ENCODE results near the gene ISLR.

ISLR gene

DNA sequence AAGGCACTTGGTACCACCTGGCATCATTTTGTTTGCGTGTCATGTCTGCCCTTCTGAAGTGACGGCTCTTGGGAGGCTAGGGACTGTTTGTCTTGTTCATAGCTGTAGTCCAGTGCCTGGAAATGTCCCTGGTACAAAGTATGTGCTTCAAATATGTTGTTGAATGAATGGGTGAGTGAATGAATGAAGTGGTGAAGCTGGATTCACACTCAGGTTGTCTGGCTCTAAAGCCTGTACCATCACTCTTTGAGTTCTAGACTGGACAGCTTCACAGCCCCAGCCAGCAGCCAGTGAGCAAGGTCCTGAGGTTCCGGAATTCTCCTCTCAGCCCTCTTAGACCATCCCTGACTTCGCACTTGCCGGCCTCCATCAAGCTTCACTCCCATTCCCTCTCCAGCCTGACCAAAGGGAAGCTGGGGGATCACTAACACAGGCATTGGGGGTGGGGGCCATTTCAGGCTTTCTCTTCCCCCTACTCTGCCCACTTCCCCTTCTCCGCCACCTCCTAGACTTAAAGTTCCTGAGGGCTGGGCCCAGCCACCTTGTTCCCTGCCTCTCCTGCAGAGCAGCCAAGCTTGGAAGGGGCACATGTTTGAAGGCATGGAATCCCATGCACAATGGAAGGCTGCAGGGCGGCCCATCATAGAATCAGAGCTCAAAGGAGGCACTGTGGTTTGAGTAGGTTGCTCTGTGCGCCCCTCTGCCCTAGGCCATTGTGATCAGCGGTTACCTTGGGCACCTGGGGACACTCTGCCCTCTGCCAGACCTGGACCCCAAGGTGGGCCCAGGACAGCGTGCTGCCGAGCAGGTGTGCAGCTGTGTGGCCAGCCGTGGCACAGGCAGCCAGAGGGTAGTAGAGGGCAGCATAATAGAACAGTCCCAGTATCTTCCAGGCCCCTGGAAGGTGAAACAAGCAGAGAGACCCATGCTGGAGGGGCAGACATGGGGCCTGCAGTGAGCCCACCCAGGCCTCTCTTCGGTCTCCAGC lies 21.4 kb downstream of the ISLR start:
- DNase-seq (ENCODE audit: low read depth) = no peak

DNA sequence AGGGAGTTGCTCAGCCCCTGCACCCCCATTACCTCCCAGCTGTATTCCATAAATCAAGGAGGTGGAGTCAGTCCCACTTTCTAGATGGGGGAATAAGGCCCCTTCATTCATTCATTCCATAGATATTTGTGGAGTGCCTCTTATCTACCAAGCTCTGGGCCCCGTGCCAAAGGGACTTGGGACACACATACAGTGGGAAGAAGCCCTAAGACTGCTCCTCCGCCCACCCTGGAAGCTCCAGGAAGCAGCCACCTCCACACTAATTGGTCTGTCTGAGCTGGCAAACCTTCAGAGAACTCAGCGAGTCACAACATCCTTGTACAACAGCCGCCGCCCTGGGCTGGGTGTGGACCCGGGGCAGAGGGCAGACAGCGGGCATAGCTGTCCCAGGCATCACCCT lies 22.7 kb downstream of the ISLR start:
- no peak for DNase-seq (ENCODE audit: low read depth)

DNA sequence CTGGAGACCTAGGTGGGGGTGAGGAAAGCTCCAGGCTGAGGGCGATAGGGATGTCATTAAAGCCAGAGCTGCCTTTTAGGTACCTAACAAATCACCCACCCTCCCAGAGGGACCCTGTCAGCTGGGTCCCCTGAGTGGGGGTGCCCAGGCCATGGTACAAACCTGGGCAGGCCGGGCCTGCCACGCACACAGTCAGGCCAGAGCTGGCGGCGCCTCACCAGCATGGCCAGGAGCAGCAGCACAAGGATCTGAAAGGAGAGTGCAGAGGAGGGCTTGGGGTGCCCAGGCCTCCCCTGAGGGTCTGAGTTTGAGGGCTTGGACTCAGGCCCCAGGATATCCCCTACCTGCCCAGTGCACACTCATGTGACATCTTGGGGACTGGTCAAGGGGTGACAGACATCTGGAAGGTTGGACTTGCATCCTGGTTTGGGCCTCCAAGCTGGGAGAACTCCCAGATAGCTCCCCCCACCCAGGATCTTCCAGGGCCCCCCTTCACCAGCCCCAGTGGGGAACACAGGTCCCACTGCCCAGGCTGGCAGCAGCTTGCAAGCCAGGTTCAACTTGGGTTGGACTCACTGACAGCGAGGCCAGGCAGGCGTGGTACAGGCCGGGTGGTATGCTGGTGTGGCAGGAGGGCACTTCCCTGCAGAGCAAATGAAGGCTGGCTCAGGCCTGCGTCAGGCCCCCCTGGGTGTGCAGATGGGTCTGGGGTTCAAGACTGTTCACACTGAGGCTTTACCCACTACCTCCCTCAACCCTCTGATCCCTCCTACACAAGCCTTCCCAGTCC lies 23.9 kb downstream of the ISLR start:
- no peak for DNase-seq (ENCODE audit: low read depth)

DNA sequence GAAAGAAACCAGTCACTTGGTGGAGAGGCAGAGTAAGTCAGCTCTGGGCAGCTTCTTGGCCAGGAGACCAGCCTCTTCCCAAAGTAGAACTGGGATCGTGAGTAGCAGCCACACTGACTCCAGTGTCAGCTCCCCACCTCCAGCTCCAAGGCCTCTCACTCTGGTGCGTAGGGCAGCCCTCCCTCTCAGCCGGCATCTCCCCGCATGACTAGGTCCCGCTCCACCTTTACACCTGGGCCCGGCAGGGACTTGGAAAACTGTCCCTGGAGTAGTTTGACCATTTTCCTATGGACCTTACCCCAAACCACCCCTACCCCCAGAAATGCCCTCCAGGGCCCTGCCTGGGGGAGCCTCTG lies 25.8 kb downstream of the ISLR start:
- no peak for DNase-seq (ENCODE audit: low read depth)

DNA sequence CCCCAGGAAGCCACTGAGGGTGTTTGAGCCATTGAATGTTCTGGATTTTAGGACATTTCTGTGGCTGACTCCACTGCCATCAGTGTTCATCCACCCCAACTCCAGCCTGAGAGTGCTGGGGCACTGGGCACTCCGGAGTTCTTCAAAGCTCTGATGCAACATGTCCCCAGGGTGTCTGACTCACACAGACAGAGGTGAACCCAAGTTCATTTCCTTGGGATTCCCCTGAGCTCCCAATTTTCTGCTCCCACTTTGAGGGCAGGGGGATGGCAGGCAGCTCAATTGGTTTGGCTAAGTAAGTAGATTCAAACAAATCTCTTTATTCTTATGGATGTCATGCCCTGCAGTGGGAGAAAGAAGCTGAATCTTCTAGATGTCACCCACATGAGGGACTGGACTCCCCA lies 26.9 kb downstream of the ISLR start:
- DNase-seq (ENCODE audit: low read depth) = no peak

DNA sequence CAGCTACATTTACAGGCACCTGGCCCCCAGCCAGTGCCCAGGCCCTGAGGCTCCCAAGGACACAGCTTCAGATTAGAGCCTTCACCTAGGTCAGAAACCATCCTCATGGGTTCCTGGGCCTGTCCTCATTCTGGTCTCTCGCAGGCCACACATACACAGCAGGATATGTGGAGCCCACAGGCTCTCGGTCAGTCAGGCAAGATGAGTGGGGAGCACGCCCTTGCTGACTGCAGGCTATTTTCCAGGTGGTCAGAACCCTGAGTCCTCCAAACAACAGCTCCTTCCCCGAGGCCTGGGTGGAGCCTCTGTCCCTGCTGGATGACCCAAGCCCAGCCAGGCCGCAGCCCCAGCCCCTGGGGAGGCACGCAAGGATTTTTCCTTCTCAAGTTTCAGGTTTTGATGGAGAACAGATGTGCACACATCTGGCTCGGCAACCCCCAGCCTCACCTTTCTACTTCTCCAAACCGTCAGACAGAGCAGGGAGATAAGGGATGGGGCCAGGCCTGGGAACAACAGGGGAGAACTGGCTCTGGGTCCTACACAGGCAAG lies 27.4 kb downstream of the ISLR start:
- DNase-seq (ENCODE audit: low read depth) = no peak

DNA sequence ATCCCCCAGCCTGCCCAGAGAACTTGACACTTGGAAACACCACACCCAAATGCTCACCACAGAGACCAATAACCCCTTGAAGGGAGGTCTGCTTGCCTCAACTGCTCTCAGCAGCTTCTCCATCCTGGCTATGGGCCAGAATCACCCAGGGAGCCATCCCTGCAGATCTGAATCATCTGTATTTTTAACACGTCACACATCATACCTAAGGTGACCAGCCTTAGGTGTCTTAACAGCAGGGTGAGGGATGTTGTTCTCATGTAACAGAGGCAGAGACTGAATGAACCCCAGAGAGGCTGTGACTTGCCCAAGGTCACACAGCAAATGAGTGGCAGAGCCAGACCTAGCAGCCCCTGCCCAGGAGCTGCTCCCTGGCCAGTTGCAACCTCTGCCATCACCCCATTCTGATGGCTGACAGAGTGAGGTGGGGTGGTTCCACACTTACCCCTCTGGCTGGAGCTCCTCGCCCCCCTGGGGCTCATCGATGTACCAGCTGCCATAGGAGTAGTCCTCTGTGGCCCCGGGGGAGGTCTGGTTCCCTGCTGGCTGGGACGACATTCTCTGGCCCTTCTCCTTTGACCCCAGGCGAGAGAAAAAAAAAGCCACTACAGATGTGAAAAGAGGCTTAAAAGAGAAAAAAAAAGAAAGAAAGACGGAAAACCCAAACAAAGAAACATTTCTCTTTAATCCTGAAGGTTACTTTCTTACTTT lies 28.4 kb downstream of the ISLR start:
- DNase-seq (ENCODE audit: low read depth) = no peak

DNA sequence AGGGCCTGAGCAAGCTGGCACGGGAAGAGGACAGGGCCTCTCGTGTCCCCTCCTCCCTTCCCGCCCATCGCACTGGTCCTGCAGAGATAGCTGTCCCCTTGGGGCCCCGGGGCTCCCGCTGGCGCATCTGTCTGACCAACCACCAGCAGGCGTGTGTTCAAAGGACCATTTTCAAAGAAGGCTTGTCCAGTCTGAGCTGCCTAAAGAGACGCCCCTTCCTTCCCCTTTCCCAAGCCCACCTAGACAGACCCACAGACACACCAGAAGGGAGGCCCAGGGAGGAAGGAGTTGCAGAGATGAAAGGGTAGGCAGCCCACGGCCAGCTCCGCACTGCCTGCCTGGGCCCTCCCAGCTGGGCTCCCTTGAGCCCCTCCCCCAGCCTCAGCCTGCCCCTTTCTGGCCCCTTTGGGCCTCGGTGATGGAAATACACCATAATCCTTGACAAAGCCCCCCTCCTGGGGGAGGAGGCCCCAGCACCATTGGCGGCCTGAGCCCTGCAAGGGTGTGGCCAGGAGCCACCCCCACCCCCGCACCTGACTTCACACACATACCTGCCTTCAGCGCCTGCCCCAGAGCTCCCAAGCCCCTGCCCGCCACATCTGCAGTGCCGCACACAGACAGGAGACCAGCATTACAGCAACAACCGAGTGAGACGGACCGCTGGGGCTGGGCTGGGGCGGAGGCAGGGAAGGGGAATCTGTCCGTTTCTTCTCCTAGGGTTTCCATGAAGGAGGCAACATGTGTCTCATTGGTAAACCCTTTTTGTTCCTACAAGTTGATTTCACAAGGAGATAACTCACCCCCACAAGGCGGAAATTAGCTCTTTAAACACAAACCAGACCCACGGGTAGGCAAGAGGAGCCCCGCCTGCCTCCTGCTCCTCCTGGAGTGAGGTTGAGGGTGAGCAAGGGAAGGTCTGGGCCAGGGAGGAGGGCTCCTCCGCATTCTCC lies 29.2 kb downstream of the ISLR start, which contains the start of gene STRA6:
STRA6 (minus strand) TSS at position 336 of the 950 bp plus-strand sequence. CDS start 520 bp downstream, outside the sequence.
- DNase-seq (ENCODE audit: low read depth) = no peak

DNA sequence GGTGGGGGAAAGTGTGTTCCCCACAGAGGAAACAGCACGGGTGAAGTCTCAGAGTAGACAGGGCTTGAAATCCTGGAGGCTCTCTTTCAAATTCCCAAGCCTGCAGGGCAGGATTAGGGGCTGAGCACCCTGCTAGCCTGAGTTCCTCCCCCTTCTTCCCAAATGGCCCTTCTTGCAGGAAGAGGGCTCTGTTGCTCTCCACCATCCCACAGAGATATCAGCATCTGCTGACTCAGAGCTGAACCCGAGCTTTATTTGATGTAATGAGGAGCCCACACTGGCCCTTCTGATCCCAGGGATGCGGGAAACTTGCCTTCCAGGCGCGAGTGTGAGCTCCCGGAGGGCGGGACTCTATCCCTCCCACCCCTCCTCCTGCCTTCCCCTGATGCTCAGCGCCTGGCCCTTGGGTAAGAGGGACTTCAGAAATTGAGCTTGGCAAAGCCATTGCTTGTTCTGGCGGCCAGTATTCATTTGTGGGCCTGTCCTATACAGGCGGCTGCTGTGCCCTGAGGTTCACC lies 30.5 kb downstream of the ISLR start:
- DNase-seq (ENCODE audit: low read depth) = no peak

DNA sequence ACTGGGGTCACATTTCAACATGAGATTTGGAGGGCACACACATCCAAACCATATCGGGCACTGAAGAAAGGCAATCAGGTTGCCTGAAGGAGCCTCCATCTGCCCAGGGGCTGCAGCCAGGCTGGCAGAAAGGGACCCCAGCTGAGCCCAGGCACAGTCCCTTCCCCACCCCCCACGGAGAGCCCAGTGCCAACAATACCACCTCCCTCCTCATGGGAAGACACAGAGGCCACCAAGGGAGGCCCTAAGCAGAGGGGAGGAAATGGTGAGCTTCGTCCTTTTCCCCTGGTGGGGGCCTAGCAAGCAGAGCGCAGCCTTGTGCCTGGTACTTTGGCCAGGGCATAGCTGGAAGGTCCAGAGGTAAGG lies 32.1 kb downstream of the ISLR start:
- no peak for DNase-seq (ENCODE audit: low read depth)

DNA sequence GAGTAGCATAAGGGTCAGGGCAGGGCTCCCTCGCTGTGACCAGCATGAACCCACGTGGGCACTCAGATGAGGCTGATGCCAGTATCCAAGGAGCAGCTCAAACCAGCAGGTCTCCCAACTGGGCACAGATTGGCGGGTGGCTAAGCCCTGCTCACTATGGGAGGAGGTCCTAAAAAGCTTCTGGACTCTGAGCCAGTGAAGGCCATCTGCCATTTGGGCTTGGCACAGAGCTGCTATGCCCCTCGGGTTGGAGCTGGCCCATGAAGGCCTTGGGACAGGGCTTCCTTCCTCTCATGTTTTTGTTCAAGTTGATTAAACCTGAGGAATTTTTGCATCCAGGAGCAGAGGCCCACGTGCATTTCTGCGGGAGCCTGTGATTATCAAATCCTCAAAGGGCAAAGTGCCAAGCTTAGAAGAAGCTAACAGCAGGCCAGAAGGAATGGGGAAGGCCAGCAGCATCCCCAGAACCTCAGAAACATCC lies 33.3 kb downstream of the ISLR start:
- no peak for DNase-seq (ENCODE audit: low read depth)

DNA sequence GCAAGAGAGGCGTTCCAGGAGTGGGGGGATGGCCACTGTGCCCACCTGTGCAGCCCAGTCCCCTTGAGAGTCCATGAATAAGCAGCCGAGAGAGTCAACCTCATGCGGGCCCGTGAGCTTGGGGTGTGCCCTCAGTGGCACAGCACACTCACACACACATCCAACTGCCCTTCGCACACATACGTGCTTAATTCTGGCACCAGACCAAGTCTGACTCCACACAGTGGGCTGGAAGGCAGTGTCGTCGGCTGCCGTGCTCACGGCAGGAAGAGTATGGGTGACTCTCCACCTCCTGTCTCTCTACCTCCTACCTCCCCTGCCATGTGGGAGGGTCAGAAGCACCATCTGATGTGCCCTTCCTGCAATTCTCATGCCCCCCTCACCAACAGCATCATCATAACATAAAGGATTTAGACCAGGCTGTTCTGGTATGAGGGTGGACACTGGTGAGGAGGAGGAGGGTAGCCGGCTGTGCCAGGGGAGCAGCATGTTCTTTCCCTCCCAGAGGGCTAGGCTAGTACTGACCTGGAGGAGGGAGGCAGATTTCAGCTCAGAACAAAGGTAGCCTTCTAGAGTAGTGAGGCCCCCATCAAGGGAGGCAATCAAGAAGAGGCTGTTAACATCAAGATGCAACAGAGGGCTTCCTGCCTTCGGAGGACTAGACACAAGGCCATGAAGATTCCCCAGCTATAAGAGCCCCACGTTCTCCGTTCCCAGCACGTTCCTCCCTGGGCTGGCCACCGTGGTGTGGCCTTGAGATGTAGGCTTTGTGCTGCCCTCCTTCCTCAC lies 34.3 kb downstream of the ISLR start:
- no peak for DNase-seq (ENCODE audit: low read depth)

DNA sequence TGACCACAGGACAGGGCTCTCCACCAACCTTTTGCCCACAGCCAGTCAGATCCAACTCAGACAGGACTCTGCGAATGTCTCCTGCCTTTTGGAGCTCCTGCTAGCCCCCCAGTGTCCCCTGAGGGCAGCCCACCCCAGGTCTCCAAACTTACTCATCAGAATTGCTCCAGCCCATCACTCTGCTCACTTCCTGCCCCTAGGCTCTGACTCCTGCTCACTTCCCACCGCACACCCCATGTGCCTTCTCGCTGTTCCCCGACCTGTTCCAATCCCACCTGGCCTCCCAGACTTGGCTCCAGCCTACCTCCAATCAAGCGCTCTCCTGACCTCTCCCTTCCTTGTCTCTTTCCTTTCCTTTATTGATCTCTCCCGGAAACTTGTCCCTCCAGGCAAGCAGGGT lies 35.0 kb downstream of the ISLR start:
- no peak for DNase-seq (ENCODE audit: low read depth)

DNA sequence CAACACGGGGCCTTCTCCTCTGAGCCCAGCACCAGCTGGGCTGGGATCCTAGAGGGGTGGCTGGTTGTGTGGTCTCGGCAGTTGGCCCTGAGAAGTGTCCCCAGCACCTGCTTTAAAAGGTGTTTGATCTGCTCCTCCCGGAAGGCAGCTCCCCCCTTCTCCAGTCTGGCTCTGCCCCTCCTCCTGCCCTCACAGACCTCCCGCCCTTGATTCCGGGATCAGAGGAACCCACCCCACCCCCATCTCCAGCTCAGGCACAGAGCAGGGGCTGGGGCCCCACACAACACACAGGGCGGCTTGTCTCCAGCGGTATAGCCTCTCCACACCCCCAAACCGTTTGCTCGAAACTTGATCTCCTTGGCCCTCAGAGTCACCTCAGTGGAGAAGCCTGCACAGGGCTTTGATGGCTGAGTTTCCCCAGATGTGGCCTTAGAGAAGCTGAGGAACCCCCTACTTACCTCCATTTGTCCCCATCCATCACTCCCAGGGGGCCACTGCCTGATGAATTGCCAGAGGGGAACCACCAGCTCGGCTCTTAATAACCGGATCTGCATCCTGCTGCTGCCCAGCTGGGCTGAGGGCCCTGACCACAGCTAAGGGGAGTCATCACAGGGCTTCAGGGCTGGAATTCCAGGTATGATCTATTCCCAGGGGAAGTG lies 35.5 kb downstream of the ISLR start:
- DNase-seq (ENCODE audit: low read depth) = no peak

DNA sequence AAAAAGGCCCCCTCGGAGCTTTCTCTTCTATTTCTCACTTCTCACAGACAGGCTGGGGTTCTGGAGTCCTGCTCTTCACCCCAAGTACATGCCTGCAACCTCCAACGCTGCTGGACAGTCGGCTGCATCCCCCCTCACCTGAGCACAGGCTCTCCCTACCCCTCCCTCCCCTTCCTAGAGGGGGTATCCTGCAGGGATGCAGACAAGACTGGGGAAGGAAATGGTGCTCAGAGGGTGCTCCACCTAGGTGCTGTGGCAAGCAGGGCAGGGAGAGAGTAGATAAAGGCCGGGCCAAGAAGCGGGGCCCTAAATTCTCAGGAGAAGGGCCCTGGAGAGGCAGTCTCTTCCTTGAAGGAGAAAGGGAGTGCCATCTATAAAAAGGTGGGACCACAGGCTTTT lies 36.0 kb downstream of the ISLR start:
- DNase-seq (ENCODE audit: low read depth) = no peak

DNA sequence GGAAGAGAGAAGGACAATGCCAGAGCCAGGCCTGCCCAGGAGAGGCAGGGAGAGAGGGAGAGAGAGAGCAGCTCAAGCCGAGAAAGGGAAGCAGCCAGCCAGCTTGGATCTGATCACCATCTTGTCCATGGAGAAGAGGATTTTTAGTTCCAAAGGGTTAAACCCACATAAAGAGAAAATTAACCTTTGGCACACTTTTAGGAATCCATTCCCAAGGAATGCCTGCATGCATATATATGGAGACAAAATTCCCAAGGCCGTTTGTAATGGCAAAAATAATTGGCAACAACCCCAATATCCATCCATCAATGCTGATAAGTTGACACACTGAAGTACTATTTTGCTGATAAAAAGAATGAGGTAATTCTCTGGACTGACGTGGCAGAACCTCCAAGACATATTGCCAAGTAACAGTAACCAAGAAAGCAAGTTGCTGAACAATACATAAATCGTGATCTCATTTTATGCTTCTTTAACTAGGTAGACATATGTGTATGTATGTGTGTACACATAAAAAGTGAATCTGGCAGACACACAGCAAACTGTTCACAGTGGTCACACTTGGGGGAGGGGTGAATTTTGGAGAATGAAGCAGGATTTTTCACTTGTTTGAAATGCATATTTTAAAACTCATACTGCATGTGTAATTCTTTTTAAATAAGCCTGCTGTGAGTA lies 36.6 kb downstream of the ISLR start:
- no peak for DNase-seq (ENCODE audit: low read depth)

DNA sequence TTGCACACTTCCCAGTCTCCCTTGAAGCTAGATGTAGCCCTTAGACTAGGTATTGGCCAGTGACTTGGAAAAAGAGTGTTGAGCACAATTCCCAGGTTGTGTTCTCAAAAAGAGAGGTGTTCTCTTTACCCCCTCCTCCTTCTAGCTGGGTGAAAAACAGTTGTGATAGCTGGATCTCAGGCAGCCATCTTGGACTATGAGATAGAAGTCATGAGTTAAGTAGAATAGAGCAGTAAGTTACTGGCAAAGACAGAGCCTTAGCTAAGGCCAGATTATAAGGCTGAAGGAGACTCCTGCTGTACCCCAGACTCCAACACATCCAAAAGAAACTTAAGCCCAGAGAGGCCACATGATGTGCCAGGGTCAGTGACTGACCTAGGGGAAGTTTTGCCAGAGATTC lies 37.2 kb downstream of the ISLR start:
- DNase-seq (ENCODE audit: low read depth) = no peak

DNA sequence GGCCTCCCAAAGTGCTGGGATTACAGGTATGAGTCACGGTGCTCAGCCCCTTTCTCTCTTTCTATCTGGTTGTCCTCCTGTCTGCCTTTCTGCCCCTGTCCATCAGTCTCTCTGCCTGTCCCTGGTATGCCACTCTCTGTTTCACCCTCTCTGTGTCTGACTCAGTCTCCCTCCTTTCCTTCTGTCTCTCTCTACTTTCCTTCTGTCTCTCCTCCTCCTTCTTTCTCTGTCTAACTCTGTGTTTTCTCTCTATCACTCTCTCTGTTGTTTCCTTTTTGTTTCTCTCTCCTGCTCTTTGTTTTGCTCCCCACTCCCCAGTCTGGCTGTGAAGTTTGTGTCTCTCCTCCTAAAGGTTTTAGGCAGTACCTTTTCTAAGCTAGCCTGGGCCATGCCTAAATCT lies 38.1 kb downstream of the ISLR start:
- DNase-seq (ENCODE audit: low read depth) = no peak

DNA sequence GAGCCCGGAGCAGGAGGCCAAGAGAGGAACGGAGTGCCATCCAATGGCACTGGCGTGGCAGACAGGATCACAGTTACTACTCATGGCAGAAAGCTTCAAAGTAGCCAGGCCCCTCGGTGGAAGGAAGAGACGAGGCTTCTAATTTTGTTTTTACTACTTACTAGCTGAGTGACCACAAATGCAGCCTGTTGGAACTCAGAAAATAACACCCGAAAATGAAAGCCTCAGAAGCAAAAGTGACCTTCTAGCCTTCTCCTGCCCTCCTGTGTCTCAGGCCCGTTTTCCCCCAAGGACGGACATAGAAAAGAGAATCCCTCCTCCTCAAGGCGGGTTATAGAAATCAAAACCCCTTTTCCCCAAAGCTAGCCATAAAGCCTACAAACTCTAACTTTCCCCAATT lies 39.0 kb downstream of the ISLR start:
- DNase-seq (ENCODE audit: low read depth) = no peak
